Neural cell (in vitro differentiated cells): ENCODE data around the gene GNAQ. TPM values are rescaled to one million over a fixed set of nuclear protein-coding genes. Genes with fewer than 3 reads are reported as not detected.

Experiments used
- H2AFZ ChIP-seq: fragments of 200-600, 300-800 bp; sonication (generic), shearing (Covaris generic); 2 replicates; pipeline ENCODE4 v1.6.0; 2014; ENCODE audit warnings: low read depth, mild to moderate bottlenecking, antibody characterized with exemption, low read length, moderate library complexity
- H3F3A ChIP-seq: fragments of 200-600 bp; shearing (Covaris generic); 2 replicates; pipeline ENCODE4 v1.6.1; 2016; ENCODE audit warnings: mild to moderate bottlenecking, moderate library complexity, mixed read lengths, antibody characterized with exemption, low read length; ENCODE audit not compliant: insufficient read depth, poor library complexity, severe bottlenecking
- H3K27ac ChIP-seq: fragments of 200-600, 300-800 bp; sonication (generic), shearing (Covaris generic); 2 replicates; pipeline ENCODE4 v1.5.1; 2014; ENCODE audit warnings: mild to moderate bottlenecking, low read length, moderate library complexity
- H3K27me3 ChIP-seq: fragments of 300-800, 200-600 bp; sonication (generic), shearing (Covaris generic); 2 replicates; pipeline ENCODE4 v1.6.0; 2014; ENCODE audit warnings: mild to moderate bottlenecking, low read depth, low read length, moderate library complexity; ENCODE audit not compliant: insufficient read depth
- H3K36me3 ChIP-seq: fragments of 300-800, 200-600 bp; sonication (generic), shearing (Covaris generic); 2 replicates; pipeline ENCODE4 v1.5.1; 2014; ENCODE audit warnings: mild to moderate bottlenecking, antibody characterized with exemption, low read length, moderate library complexity; ENCODE audit not compliant: insufficient read depth
- H3K4me2 ChIP-seq: fragments of 300-800, 200-600 bp; sonication (generic), shearing (Covaris generic); 2 replicates; pipeline ENCODE4 v1.6.0; 2014; ENCODE audit warnings: mild to moderate bottlenecking, low read length
- H3K4me3 ChIP-seq: fragments of 300-800, 200-600 bp; sonication (generic), shearing (Covaris generic); 2 replicates; pipeline ENCODE4 v1.5.1; 2014; ENCODE audit warnings: mild to moderate bottlenecking, low read length, moderate library complexity
- H3K79me2 ChIP-seq: fragments of 200-600 bp; shearing (Covaris generic); replicated peaks from 2 replicates; pipeline ENCODE4 v1.6.0; 2014; ENCODE audit warnings: mild to moderate bottlenecking, low read length, moderate library complexity; ENCODE audit not compliant: insufficient read depth
- H3K9ac ChIP-seq: fragments of 300-800, 200-600 bp; sonication (generic), shearing (Covaris generic); 2 replicates; pipeline ENCODE4 v1.6.1; 2016; ENCODE audit warnings: mild to moderate bottlenecking, low read length, mixed read lengths
- H3K9me2 ChIP-seq: fragments of 200-600 bp; shearing (Covaris generic); 2 replicates; pipeline ENCODE4 v1.6.1; 2016; ENCODE audit warnings: mild to moderate bottlenecking, low read length, mixed read lengths; ENCODE audit not compliant: insufficient read depth
- H3K9me3 ChIP-seq: fragments of 200-600, 300-800 bp; sonication (generic), shearing (Covaris generic); 2 replicates; pipeline ENCODE4 v1.6.1; 2016; ENCODE audit warnings: mild to moderate bottlenecking, mixed run types, low read length, moderate library complexity, mixed read lengths
- H4K20me1 ChIP-seq: fragments of 200-600 bp; shearing (Covaris generic); 2 replicates; pipeline ENCODE4 v1.6.1; 2016; ENCODE audit warnings: mild to moderate bottlenecking, mixed run types; ENCODE audit not compliant: insufficient read depth
- EP300 ChIP-seq: fragments of 450-650 bp; conservative IDR thresholded peaks from 2 replicates; pipeline ENCODE4 v1.6.1; 2014; ENCODE audit warnings: antibody characterized with exemption, mild to moderate bottlenecking, moderate library complexity; ENCODE audit not compliant: poor library complexity, severe bottlenecking
- EZH2 ChIP-seq: fragments of 200-600, 300-800 bp; shearing (Covaris generic), sonication (generic); IDR thresholded peaks from 2 replicates; pipeline ENCODE4 v1.6.1; 2014; ENCODE audit warnings: antibody characterized with exemption, low read length, borderline replicate concordance, mild to moderate bottlenecking; ENCODE audit not compliant: insufficient read depth, poor library complexity, severe bottlenecking
- MXI1 ChIP-seq: fragments of 450-650 bp; conservative IDR thresholded peaks from 2 replicates; pipeline ENCODE4 v1.6.1; 2014; ENCODE audit warnings: antibody characterized with exemption, mild to moderate bottlenecking; ENCODE audit not compliant: poor library complexity, severe bottlenecking
- POLR2AphosphoS5 ChIP-seq: IDR thresholded peaks from 2 replicates; pipeline ENCODE4 v1.6.1; 2012
- RAD21 ChIP-seq: fragments of 450-650 bp; conservative IDR thresholded peaks from 2 replicates; pipeline ENCODE4 v1.6.1; 2014; ENCODE audit warnings: antibody characterized with exemption, mild to moderate bottlenecking, moderate library complexity
- SMC3 ChIP-seq: fragments of 450-650 bp; conservative IDR thresholded peaks from 2 replicates; pipeline ENCODE4 v1.6.1; 2014; ENCODE audit warnings: antibody characterized with exemption, mild to moderate bottlenecking, moderate library complexity; ENCODE audit not compliant: poor library complexity
- TAF1 ChIP-seq: IDR thresholded peaks from 2 replicates; pipeline ENCODE4 v1.6.1; 2012; ENCODE audit warnings: low read depth
- polyA plus RNA-seq: library from polyadenylated mRNA; depleted of rRNA; stranded (reverse); fragments of >200 nt; gene quantifications from 2 replicates; pipeline ENCODE4 v1.2.3, GENCODE V29; 2014
- TF ChIP-seq, protein P1 (sequence below): fragments of 450-650 bp; IDR thresholded peaks from 2 replicates; pipeline ENCODE4 v1.5.1; 2014; ENCODE audit warnings: antibody characterized with exemption, mild to moderate bottlenecking, moderate library complexity; ENCODE audit not compliant: poor library complexity, severe bottlenecking
- TF ChIP-seq, protein P2 (sequence below): IDR thresholded peaks from 2 replicates; pipeline ENCODE4 v1.6.1; 2012; ENCODE audit warnings: borderline replicate concordance

The GNAQ gene
- polyA plus RNA-seq, 1 donor from 2014 or later: 86.7 TPM

GRCh38 chr9:78001946-78002731, 29.5 kb downstream of the GNAQ start:
- H3K4me3 ChIP-seq: peak overlapping the region; percentile 7
- H3K27me3 ChIP-seq: no peaks in the 10 kb centered on the region
- TF ChIP-seq, protein P1, sequence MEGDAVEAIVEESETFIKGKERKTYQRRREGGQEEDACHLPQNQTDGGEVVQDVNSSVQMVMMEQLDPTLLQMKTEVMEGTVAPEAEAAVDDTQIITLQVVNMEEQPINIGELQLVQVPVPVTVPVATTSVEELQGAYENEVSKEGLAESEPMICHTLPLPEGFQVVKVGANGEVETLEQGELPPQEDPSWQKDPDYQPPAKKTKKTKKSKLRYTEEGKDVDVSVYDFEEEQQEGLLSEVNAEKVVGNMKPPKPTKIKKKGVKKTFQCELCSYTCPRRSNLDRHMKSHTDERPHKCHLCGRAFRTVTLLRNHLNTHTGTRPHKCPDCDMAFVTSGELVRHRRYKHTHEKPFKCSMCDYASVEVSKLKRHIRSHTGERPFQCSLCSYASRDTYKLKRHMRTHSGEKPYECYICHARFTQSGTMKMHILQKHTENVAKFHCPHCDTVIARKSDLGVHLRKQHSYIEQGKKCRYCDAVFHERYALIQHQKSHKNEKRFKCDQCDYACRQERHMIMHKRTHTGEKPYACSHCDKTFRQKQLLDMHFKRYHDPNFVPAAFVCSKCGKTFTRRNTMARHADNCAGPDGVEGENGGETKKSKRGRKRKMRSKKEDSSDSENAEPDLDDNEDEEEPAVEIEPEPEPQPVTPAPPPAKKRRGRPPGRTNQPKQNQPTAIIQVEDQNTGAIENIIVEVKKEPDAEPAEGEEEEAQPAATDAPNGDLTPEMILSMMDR: no peak
- TF ChIP-seq EP300 (no peak), TAF1 (no peak)
- no peak overlapping the region for H3K9ac ChIP-seq
- no peaks in the 10 kb centered on the region for H3K9me3 ChIP-seq
- peak overlapping the region; percentile 47 for H3K27ac ChIP-seq
- no peaks in the 10 kb centered on the region for H4K20me1 ChIP-seq
- H3K79me2 ChIP-seq: peaks cover 69% of the 10 kb centered on the region
- no peaks in the 10 kb centered on the region for H3K36me3 ChIP-seq
- no peaks in the 10 kb centered on the region for H3K9me2 ChIP-seq
- no peak overlapping the region for H3K4me2 ChIP-seq
- no peaks in the 10 kb centered on the region for H3F3A ChIP-seq
- H2AFZ ChIP-seq: no peak overlapping the region

GRCh38 chr9:78000221-78000620, 31.4 kb downstream of the GNAQ start:
- Histone ChIP-seq H3K9ac (no peak overlapping the region), H4K20me1 (no peaks in the 10 kb centered on the region), H3K36me3 (no peaks in the 10 kb centered on the region), H3F3A (no peaks in the 10 kb centered on the region), H2AFZ (no peak overlapping the region), H3K27ac (no peak overlapping the region), H3K9me2 (no peaks in the 10 kb centered on the region), H3K4me2 (no peak overlapping the region), H3K79me2 (peaks cover 68% of the 10 kb centered on the region), H3K9me3 (no peaks in the 10 kb centered on the region), H3K4me3 (no peak overlapping the region), H3K27me3 (no peaks in the 10 kb centered on the region)
- TF ChIP-seq RAD21: no peak
- TF ChIP-seq SMC3: no peak
- TF ChIP-seq EZH2: no peak
- TF ChIP-seq POLR2AphosphoS5: no peak
- TF ChIP-seq EP300: no peak
- no peak for TF ChIP-seq MXI1
- TF ChIP-seq, protein P1: no peak
- no peak for TF ChIP-seq TAF1
- TF ChIP-seq, protein P2, sequence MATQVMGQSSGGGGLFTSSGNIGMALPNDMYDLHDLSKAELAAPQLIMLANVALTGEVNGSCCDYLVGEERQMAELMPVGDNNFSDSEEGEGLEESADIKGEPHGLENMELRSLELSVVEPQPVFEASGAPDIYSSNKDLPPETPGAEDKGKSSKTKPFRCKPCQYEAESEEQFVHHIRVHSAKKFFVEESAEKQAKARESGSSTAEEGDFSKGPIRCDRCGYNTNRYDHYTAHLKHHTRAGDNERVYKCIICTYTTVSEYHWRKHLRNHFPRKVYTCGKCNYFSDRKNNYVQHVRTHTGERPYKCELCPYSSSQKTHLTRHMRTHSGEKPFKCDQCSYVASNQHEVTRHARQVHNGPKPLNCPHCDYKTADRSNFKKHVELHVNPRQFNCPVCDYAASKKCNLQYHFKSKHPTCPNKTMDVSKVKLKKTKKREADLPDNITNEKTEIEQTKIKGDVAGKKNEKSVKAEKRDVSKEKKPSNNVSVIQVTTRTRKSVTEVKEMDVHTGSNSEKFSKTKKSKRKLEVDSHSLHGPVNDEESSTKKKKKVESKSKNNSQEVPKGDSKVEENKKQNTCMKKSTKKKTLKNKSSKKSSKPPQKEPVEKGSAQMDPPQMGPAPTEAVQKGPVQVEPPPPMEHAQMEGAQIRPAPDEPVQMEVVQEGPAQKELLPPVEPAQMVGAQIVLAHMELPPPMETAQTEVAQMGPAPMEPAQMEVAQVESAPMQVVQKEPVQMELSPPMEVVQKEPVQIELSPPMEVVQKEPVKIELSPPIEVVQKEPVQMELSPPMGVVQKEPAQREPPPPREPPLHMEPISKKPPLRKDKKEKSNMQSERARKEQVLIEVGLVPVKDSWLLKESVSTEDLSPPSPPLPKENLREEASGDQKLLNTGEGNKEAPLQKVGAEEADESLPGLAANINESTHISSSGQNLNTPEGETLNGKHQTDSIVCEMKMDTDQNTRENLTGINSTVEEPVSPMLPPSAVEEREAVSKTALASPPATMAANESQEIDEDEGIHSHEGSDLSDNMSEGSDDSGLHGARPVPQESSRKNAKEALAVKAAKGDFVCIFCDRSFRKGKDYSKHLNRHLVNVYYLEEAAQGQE: no peak
